Activated naive CD4-positive, alpha-beta T cell treated with anti-CD3 and anti-CD28 coated beads, Interleukin-2, amount 50 U/mL, for 16 hours (primary cell): Measurements from ENCODE around the gene B4GALT1.
"Not testable (repeated sequence)": the region's sequence is repeated elsewhere in the genome, so short reads cannot be mapped to it uniquely, and the experiment has no call there.

Experiments
- DNase-seq: peaks from one replicate; pipeline ENCODE4 v3.0.0-alpha.2; 2020

B4GALT1 gene

GRCh38 chr9:33184963-33185362 is 17.8 kb upstream of the B4GALT1 start:
- no peak for DNase-seq

GRCh38 chr9:33182519-33182918 is 15.4 kb upstream of the B4GALT1 start:
- DNase-seq = no peak

GRCh38 chr9:33180526-33181184 is 13.5 kb upstream of the B4GALT1 start:
- no peak for DNase-seq

DNA sequence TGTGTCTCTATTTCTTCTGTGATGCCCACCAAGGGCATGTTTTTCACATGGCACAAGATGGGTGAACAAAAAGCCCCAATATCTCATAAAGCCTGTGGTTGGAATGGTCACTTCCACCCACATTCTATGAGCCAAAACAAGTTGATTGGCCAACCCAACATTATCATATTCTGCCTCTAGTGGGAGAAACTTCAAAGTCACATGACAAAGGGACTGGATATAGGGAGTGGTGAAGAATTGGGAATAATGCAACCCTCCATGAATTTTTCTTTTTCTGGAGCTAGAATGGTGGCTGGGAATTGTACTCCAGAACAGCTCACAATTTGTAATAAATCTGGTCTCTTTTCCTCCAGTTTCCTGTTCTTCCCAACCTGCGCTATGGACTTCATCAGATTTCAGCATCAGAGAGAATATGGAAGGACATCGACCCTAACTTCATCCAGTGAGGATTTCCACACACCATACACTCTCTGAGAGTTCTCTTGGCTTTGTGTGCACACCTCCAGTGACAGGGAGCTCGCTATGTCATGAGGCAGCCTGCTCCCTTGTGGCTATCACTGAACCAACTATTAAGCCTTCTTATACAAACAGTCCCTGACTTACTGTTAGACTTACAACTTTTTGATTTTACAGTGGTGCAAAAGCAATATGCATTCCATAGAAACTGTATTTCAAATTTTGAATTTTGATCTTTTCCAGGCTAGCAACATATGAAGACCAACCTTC is 12.0 kb upstream of the B4GALT1 start:
- DNase-seq = no peak

DNA sequence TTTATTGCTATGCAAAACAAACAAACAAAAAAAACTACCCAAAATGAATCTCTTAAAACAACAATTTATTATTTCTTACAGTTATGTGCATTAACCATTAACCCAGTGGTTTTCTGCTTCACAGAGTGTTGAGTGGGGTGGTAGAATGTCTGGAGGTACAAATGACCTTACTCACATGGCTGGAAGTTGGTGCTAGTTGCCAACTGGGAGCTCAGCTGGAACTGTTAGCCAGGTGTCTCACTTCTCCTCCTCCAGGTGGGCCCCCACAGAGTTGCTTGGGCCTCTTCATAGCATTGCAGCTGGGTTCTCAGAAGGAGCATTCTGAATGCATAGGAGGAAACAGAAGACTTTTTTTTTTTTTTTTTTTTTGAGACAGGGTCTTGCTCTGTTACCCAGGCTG is 10.5 kb upstream of the B4GALT1 start:
- no peak for DNase-seq

DNA sequence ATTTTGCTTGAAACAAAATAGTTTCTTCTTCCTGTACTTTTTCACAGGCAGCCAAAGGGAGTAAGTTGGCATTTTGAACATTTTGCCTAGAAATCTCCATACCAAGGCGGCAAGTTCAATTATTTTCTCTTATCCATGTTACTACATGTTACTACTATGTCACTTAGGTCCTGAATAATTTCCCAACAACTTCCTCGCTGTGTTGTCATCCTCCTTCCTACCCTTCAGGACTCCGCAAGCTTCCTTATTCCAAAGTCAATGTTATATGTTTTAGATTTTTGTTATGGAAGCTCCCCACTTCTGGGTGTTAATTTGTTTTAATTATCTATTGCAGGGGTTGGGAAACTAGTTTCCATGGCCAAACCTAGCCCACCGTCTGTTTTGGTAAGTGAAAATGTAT is 9.9 kb upstream of the B4GALT1 start:
- DNase-seq = no peak

GRCh38 chr9:33175649-33176325 is 8.7 kb upstream of the B4GALT1 start:
- no peak for DNase-seq

DNA sequence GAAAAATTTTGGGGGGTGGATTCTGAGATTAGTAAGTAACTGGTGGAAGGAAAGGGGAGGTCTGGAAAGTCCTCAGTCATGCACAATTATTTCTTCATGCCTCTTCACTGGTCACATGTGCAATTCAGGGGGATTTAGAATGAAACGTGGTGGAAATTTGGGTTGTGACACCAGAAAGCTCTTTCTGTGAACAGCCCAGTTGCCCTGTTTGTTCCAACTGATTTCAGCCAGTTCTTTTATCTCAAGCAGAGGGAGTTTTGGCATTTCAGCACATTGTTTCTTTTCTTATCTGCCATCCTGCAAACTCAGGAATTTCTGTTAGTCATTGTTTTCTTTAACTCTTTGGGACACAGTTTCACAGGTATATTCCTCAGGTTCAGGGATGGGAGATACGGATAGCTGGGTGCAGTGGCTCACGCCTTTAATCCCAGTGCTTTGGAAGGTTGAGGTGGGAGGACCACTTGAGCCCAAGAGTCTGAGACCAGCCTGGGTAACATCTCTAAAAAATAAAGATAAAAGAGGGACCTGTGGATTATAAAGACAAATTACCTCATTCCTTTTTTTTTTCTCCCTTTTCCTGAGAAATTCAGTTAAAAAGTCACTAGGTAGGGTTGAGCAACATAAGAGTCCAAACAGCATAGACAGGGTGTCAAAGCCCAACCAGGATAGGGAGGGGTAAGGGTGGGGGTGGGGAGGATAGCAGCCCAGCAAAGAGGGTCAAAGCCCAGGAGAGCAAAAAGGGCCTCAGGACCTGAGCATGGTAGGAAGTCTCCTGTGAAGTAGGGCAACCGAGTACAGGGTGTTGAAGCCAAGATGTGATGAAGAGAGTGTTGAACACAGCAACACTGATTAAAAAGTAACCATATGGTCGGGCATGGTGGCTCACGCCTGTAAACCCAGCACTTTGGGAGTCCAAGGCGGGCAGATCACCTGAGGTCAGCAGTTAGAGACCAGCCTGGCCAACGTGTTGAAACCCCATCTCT is 5.4 kb upstream of the B4GALT1 start:
- no peak for DNase-seq

GRCh38 chr9:33170464-33171415 is 3.6 kb upstream of the B4GALT1 start:
- DNase-seq = peak; percentile 54

GRCh38 chr9:33168941-33169544 is 1.9 kb upstream of the B4GALT1 start:
- no peak for DNase-seq

DNA sequence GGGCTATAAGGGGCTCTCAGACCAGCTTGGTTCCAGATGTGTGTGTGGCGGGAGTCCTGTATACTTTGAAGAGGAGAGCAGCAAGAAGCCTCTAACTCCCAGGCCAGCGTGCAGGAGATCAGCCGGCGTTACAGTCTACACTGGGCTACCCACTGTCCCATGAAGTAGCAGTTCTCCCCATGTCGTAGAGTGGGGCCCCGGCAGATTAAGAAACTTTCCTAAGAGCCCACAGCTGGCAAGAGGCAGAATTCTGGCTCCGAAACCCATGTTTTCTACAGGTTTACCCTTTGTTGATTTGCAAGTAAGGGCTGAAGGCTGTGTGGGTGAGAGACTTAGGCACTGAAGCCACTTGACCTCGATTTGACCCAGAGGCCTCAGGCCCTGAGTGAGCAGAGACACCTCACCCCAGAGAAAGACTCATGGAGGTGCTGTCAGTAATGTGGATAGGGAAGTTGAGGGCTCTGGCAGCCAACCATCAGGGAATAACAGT is 881 bp upstream of the B4GALT1 start:
- no peak for DNase-seq

DNA sequence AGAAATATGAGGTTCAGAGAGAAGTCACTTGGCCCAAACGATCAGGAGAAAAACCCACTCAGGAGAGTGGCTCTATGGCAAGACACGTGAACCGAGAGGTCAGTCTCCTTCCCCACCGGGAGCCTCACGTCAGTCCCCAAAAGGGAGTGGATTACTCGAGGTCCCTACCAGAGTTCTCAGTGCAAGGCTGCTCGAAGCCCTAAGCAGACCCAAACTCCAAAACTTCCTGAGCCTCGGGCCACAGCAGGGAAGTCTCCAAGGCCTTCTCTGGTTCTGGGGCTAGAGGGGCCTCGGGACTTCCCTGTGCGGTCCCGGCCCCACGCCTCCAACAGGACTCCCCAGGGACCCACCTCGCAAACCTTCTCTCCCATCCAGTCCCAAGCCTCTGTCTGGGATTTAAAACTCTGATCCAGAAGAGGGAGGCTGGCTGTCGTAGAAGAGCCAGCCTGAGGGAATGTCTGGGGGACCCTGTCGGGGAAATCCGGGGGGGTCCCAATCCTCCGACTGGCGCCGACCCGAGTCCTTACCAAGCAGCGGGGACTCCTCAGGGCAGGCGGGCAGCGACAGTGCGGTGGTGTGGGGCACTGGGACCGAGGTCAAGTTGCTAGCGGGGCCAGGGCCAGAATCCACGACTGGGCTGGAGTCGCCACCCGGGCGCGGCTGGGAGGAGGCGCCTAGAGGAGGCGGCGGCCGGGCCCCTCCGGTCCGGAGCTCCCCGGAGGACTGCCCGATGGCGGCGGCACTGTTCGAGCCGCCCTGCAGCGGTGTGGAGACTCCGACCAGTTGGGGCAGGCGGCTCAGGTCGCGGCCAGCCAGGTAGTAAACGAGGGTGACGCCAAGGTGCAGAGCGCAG is 679 bp downstream of the B4GALT1 start:
- DNase-seq = peak; percentile 24

DNA sequence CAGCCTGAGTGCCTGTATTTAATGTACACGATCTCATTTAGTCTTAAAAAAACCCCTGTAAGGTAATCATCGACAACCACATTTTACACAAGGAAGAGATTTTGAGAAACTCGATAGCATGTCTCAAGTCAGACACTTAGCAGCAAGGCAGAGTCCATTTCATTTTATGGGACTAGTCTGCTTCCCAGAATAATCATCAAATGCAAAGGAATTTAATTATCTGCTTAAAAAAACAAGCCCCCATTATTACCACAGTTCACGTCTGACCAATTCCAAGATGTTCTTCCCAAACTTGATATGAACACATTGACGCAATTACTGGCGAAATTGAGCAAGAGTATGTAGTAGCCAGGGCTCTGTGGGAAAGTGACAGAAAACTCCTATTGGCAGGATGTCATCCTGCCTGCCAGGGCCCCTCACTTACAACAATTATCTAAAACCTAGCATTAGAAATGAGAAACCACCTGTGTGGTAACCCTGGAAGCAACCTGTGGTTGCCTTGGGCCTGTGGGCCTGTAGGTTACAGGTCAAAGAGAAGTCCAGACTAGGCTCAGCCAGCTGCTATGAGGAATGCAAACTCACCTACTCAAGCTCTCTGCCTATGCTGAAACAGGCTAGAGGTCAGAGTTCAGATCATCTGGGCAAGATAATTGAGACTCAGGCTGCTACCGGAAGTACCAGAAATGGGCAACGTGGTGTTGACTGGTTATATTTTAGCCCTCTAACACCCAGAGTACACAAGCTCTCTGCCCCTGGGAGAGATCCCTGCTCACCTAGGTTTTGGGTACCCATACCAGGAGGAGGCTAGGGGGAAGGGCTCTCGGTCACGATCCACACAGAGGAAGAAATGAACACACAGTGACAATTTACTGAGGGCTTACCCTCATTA is 1.6 kb downstream of the B4GALT1 start:
- DNase-seq = no peak

GRCh38 chr9:33164921-33165262 is 2.2 kb downstream of the B4GALT1 start:
- not testable (repeated sequence) for DNase-seq

- DNase-seq = no peak
Observed at GRCh38 chr9:33164138-33164809, 2.9 kb downstream of the B4GALT1 start.

GRCh38 chr9:33163433-33164137 is 3.6 kb downstream of the B4GALT1 start:
- DNase-seq = no peak

GRCh38 chr9:33162721-33163311 is 4.3 kb downstream of the B4GALT1 start:
- no peak for DNase-seq
